ENCODE measurements around the gene LRRN3.

DNA sequence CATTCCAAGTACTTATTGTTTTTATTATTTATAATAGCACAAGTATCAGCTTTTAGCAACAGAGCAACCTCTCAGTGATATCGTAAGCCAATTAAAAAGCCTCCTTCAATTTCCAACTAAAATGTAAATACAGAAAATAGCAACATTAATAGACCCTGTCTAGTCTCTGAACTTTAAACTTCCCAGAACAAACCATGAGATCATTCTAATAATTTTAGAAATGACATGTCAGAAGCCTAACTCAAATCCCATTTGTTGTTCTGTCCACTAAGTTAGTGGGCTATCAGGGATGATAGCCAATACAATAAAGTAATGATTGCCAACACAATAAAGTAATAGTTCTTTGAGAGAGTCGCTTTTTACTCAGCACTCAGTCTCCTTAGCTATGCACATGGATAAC is 22.3 kb upstream of the LRRN3 start:
- TF ChIP-seq, protein P1, sequence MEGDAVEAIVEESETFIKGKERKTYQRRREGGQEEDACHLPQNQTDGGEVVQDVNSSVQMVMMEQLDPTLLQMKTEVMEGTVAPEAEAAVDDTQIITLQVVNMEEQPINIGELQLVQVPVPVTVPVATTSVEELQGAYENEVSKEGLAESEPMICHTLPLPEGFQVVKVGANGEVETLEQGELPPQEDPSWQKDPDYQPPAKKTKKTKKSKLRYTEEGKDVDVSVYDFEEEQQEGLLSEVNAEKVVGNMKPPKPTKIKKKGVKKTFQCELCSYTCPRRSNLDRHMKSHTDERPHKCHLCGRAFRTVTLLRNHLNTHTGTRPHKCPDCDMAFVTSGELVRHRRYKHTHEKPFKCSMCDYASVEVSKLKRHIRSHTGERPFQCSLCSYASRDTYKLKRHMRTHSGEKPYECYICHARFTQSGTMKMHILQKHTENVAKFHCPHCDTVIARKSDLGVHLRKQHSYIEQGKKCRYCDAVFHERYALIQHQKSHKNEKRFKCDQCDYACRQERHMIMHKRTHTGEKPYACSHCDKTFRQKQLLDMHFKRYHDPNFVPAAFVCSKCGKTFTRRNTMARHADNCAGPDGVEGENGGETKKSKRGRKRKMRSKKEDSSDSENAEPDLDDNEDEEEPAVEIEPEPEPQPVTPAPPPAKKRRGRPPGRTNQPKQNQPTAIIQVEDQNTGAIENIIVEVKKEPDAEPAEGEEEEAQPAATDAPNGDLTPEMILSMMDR (conservative IDR thresholded peaks at IDR 0.05), result no peak
- no peak for TF ChIP-seq ZFX (IDR thresholded peaks at IDR 0.05)
